Measurements from ENCODE around the gene PYROXD2. TPM values are rescaled to one million over a fixed set of nuclear protein-coding genes. Genes with fewer than 3 reads are reported as not detected.

Gene PYROXD2
- total and polyA plus RNA-seq, 2 of the 8 experiments (the other 6 are each of a cell fraction or from before 2014, with no cell fraction given): 3.2 to 5.4 TPM

DNA sequence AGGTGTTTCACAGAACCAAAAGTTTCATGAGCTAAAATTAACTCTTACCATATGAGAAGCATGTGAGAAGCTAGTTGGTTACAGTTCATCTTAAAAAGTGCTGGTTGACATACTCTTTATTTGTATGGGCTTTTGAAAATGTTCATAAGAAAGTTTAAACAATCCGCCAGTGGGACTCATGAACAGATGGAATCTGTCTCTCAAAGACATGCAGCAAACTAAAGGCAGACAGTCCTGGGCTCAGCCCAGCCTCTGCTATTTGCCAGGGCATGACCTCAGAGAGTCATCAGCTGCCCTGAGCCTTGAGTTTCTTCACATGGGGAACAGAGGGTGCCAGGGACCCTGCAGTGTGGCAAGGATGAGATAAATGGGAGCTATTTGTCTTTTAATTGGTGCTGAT lies 3.2 kb downstream of the PYROXD2 start (continued):
- TF ChIP-seq SP2 (IDR thresholded peaks at IDR 0.05; ENCODE audit: low read length): no peak
- TF ChIP-seq, protein P1, sequence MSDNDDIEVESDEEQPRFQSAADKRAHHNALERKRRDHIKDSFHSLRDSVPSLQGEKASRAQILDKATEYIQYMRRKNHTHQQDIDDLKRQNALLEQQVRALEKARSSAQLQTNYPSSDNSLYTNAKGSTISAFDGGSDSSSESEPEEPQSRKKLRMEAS (IDR thresholded peaks at IDR 0.05): no peak
- no peak for TF ChIP-seq SIX5 (IDR thresholded peaks at IDR 0.05; ENCODE audit: low read depth, low read length)
- no peak for TF ChIP-seq SAP30 (IDR thresholded peaks at IDR 0.05; ENCODE audit: insufficient read depth, insufficient replicate concordance, low read length)
- TF ChIP-seq SUZ12 (IDR thresholded peaks at IDR 0.05; ENCODE audit: low read length): no peak
- no peak for TF ChIP-seq CREB1 (IDR thresholded peaks at IDR 0.05)
- TF ChIP-seq SIN3A (conservative IDR thresholded peaks at IDR 0.05 in 1 of 2, IDR thresholded peaks at IDR 0.05 in 1 of 2; ENCODE audit: low read depth in 1 of 2, low read length in 2 of 2): no peak

Data from H1 (cell line).